HG03066 (cell line): ENCODE results near the gene EBP.

Experiments
- ATAC-seq: cut with Tn5 transposase; IDR thresholded peaks from one replicate; pipeline ENCODE4 v1.9.1; 2021; ENCODE audit warnings: low read depth; ENCODE audit not compliant: unreplicated experiment

Gene EBP

GRCh38 chrX:48521353-48522243 is at the start of gene EBP:
TSS of gene EBP (plus strand) at chrX:48521808. CDS start at chrX:48523772, 1,964 bp downstream.
- ATAC-seq: peak; percentile 98

GRCh38 chrX:48472225-48472624 is 49.4 kb upstream of the EBP start:
- ATAC-seq: no peak

DNA sequence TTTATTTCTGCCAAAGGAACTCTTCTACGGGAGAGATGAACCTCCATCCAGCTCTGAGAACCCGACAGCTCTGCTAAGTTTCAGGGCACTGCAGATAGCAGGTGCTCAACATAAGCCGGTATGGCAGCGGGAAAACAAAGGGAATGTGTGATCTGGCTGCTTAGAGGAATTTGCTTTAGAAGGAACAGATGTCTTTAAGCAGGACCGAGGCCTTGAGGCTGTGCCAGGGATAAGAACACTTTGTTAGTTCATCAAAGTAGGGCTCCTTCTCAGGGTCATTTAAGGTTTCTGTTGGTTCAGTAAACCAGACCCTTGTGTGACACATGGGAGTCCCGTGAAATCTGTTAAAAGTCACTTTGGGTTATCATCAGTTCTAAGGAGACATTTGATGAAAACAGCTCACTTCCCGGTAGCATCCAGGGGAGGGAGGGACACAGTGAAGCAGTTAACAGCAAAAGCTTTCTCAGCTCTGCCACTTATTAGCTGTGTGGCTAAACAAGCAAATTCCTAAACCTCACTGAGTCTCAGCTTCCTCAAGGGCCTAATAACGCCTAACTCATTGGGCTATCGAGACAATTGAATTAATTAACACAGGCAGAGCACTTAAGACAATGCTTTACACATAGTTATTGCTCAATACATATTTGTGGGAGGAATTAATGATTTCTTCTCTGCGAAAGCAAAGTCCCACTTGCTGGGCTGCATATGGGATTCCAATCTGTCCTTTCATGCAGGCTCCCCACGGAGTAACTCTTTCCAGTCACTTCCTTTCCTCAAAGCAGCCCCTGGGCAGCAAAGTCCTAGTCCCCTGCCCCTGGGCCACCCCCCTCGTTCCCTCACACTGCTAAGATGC is 48.5 kb upstream of the EBP start:
- no peak for ATAC-seq

DNA sequence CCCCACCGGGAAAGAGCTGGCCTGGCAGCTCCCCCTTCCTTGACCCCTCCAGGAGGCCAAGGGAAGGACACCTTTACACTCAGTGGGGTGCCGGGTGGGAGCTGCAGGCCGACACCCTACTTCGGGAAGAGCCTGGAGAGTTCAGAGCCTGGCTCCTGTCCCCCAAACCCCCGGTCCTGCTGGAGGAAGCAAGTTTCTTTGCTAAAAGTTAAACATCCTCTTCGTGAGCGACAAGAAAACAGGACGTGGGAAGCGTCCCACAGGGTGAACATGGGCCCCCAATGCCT is 48.0 kb upstream of the EBP start:
- no peak for ATAC-seq

DNA sequence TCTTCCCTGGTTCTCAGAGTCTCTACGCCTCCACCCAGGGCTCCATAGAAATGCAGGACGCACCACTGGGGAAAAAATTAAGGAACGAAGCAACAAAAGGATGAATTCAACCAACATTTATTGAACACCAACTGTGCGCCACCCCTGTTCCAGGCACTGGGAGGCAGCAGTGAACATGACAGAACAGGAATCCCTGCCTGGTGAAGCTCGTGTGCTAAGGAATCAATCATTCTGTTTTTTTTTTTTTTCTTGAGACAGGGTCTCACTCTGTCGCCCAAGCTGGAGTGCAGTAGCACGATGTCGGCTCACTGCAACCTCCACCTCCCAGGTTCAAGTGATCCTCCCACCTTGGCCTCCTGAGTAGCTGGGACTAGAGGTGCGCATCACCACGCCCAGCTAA is 47.5 kb upstream of the EBP start:
- no peak for ATAC-seq

DNA sequence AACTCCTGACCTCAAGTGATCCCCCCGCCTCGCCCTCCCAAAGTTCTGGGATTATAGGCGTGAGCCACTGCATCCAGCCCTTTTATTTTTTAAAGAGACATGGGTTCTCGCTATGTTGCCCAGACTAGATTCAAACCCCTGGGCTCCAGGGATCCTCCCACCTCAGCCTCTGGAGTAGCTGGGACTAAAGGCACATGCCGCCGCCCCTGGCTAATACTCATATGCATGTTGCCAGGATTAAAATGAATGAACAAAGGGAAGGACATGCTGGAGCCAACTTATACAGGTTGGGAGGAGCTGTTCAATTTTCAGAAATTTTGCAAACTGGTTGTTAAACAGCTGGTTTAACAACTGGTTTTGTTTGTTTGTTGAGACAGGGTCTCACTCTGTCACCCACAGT is 47.0 kb upstream of the EBP start:
- ATAC-seq: no peak

GRCh38 chrX:48475296-48475695 is 46.3 kb upstream of the EBP start:
- no peak for ATAC-seq

DNA sequence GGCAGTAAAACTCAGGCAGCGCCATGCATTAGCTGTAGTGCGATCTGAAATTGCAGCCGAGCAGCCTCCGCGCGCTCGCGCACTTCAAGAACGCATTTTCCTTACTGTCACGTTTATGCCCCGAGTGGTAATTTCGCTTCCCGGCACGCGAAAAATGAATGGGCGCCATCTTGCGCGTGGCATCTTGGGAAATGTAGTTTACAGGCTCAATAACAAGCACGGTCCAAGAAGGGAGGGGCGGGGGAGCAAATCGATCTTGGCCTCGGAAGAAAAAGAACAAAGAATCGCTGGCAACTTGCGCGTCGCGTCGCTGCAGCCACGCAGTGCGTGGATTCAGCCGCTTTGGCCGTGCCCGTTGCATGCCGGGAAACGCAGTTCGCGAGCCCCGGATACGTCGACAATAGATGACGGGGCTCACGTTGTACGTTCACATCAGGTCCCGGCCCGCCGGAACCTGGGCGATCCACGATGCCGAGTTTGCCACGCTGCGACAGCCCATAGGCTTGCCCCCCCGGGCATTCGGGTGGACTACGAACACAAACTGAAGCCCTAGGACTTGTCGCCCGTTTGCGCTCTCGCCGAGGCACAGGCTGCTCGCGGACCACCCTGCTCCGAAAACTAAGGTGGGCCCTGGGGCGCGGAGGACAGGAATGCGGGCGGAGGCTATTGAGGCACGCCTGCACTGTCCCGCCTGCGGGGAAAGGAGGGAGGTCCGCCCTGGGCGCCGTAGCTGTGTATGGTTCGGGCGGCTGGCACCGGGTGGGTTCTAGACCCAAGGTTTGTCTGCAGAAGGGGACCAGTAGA is 45.6 kb upstream of the EBP start, which contains the start of gene FTSJ1:
Gene FTSJ1 (plus strand): TSS at position 426 of the 804 bp plus-strand sequence. CDS start 1,849 bp downstream, outside the sequence.
- peak; percentile 91 for ATAC-seq

DNA sequence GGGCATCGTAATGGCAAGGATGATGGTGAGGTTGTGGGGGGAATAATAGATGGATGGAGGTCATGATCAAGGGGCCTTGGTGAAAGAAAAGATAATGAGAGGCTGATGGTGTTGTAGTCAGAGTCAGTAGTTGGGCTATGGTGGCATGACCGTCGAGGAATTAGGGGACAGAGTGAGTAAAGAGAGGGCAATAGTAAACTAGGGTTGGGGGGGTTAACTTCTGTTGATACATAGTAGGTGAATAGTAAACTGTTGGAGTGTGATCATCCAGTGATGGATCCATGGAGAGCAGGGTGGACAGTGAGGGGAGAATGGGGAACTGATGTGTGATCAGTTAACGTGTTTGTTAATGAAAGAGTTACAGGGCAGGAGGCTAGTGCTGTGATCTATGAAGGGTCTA is 44.7 kb upstream of the EBP start:
- no peak for ATAC-seq

DNA sequence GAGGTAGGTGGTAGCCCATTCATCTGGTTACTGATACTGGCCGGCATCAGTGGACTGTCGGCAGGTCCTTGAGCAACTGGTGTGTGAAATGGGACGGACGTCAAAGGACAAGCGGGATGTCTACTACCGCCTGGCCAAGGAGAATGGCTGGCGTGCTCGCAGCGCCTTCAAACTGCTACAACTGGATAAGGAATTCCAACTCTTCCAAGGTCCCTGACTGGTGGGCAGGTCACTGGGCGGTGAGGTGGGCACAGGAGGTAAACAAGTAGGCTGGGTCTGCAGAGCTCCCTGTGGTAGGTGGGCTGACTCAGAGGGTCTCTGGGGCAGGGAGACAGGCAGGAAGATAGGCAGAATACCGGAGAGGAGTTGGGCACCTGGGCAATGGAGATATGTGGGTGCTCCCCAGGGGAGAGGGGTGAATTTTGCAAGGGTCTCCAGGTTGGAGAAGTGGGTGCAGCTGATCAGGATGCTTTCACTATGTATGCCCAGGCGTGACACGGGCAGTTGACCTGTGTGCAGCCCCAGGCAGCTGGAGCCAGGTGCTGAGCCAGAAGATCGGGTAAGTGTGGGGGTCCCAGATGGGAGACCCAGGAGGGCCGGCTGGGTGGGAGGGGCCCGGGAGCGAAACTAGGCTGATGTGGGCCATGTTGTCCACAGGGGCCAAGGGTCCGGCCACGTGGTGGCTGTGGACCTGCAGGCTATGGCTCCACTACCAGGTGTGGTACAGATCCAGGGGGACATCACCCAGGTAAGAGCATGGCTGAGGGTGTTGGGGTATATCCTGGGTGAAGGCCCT is 43.5 kb upstream of the EBP start:
- no peak for ATAC-seq

GRCh38 chrX:48478806-48479205 is 42.8 kb upstream of the EBP start:
- ATAC-seq: no peak

- no peak for ATAC-seq
Observed at GRCh38 chrX:48480142-48480541, 41.5 kb upstream of the EBP start.

- no peak for ATAC-seq
Observed at GRCh38 chrX:48480583-48480982, 41.0 kb upstream of the EBP start.

DNA sequence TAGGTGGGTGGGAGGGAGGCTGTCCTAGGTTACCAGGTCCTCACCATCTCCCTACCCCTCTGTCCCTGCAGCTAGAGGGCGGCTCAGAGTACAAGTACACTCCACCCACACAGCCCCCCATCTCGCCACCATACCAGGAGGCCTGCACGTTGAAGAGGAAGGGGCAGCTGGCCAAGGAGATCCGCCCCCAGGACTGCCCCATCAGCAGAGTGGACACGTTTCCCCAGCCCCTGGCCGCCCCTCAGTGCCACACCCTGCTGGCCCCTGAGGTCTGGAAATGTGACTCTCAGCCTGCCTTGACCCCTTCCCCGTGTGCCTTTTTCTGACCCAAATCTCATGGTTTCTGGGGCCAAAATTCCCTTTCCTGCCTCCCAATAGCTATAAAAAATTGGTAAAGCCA is 39.1 kb upstream of the EBP start:
- no peak for ATAC-seq

GRCh38 chrX:48487362-48487798 is 34.2 kb upstream of the EBP start:
- no peak for ATAC-seq

GRCh38 chrX:48488034-48488433 is 33.6 kb upstream of the EBP start:
- no peak for ATAC-seq

GRCh38 chrX:48489296-48489695 is 32.3 kb upstream of the EBP start:
- no peak for ATAC-seq

GRCh38 chrX:48489892-48490291 is 31.7 kb upstream of the EBP start:
- no peak for ATAC-seq

DNA sequence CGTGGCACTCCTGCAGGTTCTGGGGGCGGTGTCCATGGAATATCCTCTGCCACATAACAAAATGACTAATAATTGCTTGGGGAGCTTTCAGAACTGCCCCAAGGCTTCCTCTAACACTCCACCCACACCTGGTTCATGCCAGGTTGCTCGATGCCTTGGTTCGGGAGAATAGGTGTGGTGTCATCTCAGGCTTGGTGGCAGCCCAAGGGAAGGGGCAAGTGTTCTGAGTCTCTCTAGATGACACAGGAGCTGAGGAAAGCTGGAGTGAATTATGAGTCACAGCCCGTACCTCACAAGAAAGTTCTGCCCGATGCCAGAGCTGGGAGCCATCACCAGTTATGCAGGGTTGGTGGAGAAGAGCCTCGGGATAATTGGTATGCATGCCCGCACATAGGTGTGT is 30.9 kb upstream of the EBP start:
- no peak for ATAC-seq

DNA sequence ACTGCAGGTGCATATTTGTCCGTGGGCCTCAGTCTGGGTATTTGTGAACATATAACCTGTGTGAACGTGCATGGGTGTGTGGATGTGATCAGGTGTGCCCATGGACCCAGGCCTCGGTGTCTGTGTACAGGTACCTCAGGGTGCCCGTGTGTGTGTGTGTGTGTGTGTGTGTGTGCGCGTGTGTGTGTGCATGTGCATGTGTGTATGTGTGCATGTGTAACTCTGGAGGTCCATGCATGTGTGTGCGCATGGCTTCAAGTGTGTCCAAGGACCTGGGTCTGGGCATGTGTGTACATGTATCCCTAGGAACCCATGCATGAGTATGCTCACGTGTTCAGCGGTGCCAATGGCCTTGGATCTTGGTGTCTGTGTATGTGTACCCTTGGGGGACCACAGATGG is 29.8 kb upstream of the EBP start:
- ATAC-seq: no peak
